ENCODE measurements around the gene SEMA3E.

SEMA3E gene

GRCh38 chr7:83532219-83532618 is 116.7 kb downstream of the SEMA3E start:
- in situ Hi-C loops (cut with MboI; ENCODE audit: low pct_unique_long_range_greater_than_20kb, low sequenced_read_pairs, unreplicated experiment) = no loop called here
- no peak for DNase-seq (ENCODE audit: low spot score)
- TF ChIP-seq CTCF (IDR thresholded peaks at IDR 0.05; ENCODE audit: extremely low read depth, insufficient read depth, missing control alignments) = no peak

GRCh38 chr7:83531766-83532165 is 117.2 kb downstream of the SEMA3E start:
- in situ Hi-C loops (cut with MboI; ENCODE audit: low pct_unique_long_range_greater_than_20kb, low sequenced_read_pairs, unreplicated experiment) = no loop called here
- TF ChIP-seq CTCF (IDR thresholded peaks at IDR 0.05; ENCODE audit: extremely low read depth, insufficient read depth, missing control alignments) = no peak
- DNase-seq (ENCODE audit: low spot score) = no peak

DNA sequence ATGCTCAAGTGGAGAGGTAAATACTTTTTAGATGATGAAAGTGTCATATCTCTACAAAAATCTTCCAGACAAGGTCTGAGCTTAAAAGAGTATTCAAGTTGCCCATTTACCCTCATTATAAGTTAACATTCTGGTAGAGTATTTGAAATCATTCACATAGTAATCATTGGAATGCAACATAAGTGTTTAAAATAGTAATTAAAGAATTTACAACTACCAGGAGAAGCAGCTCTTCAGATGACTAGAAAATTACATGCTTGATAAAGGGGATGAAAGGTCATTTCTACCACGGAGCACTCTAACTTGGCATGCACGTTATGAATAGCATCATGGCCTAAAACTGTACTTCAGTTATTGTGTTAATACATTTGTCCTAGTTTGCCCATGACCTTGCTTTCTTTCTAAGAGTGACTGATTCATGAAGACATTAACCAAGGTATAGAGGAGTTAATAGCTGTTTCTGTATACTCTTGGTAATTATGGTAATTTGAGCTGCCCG is 120.0 kb downstream of the SEMA3E start:
- TF ChIP-seq CTCF (IDR thresholded peaks at IDR 0.05; ENCODE audit: extremely low read depth, insufficient read depth, missing control alignments) = no peak
- DNase-seq (ENCODE audit: low spot score) = no peak
- in situ Hi-C loops (cut with MboI; ENCODE audit: low pct_unique_long_range_greater_than_20kb, low sequenced_read_pairs, unreplicated experiment) = no loop called here

- in situ Hi-C loops (cut with MboI; ENCODE audit: low pct_unique_long_range_greater_than_20kb, low sequenced_read_pairs, unreplicated experiment) = no loop called here
- no peak for DNase-seq (ENCODE audit: low spot score)
Measured at GRCh38 chr7:83524277-83525075, 124.5 kb downstream of the SEMA3E start.

DNA sequence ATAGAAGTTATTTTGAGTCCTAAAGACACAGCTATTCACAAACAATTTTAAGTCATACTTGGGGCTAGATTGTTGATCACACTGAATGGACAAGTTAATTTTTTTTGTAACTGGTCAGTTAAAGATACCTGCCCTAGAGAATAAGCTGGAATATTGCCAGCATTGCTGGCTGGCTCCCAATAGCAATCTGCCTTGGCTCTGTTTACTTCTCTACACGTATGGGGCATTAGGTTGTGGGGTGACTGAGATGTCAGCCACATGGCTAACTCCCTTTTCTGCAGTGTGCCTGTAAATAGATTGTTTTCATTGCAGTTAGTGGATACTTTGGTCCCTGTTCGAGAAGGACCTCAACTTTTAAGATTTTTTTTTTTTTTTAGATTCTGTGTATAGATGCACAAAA is 128.2 kb downstream of the SEMA3E start:
- in situ Hi-C loops (cut with MboI; ENCODE audit: low pct_unique_long_range_greater_than_20kb, low sequenced_read_pairs, unreplicated experiment) = no loop called here
- no peak for DNase-seq (ENCODE audit: low spot score)
- TF ChIP-seq CTCF (IDR thresholded peaks at IDR 0.05; ENCODE audit: extremely low read depth, insufficient read depth, missing control alignments) = no peak

More at GRCh38 chr7:83524277-83525075, 124.5 kb downstream of the SEMA3E start:
- no peak for TF ChIP-seq CTCF (IDR thresholded peaks at IDR 0.05; ENCODE audit: extremely low read depth, insufficient read depth, missing control alignments)

DNA sequence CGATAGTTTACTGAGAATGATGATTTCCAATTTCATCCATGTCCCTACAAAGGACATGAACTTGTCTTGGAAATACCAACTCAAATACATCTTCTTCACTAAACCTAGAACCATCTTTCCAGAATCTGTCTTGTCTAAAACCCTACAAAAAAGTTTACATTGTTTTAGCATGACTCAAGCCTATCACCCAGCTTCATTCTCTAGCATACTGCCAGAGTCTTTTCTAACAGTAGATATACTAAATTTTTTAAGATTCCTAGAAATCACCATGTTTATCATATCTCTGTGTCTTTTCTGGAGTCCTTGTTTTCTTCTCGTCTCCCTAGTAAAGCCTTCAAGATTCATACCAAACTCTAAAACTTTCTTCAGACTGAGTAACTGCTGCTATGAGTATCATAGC is 129.7 kb downstream of the SEMA3E start:
- no peak for DNase-seq (ENCODE audit: low spot score)
- TF ChIP-seq CTCF (IDR thresholded peaks at IDR 0.05; ENCODE audit: extremely low read depth, insufficient read depth, missing control alignments) = no peak
- in situ Hi-C loops (cut with MboI; ENCODE audit: low pct_unique_long_range_greater_than_20kb, low sequenced_read_pairs, unreplicated experiment) = no loop called here
